ENCODE results near the gene SLC6A3.

- TF ChIP-seq ZFX (IDR thresholded peaks at IDR 0.05) (no peak), CTCF (conservative IDR thresholded peaks at IDR 0.05) (no peak)
Measured at GRCh38 chr5:1383886-1384401, 61.3 kb downstream of the SLC6A3 start.

Measured in C4-2B (cell line).